Measurements from ENCODE around the gene P2RY12.

DNA sequence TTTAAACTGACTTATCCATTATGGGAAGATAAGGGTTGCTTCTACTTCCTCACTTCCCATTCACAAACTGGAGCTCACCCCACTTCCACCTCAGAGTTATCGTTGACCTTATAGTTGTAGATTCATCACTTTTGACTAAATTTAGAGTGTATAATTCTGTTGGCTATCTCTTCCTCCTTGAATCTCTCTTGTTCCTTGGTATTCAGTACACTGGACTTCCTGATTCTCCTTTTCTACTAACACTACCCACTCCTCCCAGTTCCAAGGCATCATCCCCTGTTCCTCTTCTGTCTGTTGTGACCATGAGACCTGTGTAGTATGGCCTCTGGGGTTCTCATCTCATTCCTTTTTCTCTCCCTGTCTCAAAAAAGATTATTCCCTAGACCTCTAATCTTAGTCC is 62.0 kb downstream of the P2RY12 start:
- TF ChIP-seq, protein P1, sequence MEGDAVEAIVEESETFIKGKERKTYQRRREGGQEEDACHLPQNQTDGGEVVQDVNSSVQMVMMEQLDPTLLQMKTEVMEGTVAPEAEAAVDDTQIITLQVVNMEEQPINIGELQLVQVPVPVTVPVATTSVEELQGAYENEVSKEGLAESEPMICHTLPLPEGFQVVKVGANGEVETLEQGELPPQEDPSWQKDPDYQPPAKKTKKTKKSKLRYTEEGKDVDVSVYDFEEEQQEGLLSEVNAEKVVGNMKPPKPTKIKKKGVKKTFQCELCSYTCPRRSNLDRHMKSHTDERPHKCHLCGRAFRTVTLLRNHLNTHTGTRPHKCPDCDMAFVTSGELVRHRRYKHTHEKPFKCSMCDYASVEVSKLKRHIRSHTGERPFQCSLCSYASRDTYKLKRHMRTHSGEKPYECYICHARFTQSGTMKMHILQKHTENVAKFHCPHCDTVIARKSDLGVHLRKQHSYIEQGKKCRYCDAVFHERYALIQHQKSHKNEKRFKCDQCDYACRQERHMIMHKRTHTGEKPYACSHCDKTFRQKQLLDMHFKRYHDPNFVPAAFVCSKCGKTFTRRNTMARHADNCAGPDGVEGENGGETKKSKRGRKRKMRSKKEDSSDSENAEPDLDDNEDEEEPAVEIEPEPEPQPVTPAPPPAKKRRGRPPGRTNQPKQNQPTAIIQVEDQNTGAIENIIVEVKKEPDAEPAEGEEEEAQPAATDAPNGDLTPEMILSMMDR (conservative IDR thresholded peaks at IDR 0.05 in 1 of 2, IDR thresholded peaks at IDR 0.05 in 1 of 2; ENCODE audit: extremely low read depth in 1 of 2, insufficient read depth in 1 of 2, low read depth in 1 of 2, low read length in 2 of 2): no peak
- no peak for TF ChIP-seq EZH2 (IDR thresholded peaks at IDR 0.05; ENCODE audit: borderline replicate concordance, low read length)

Data from mammary epithelial cell (primary cell).